HG02870 (cell line): ENCODE data around the gene GJD2.

Experiments used
- ATAC-seq: cut with Tn5 transposase; IDR thresholded peaks from one replicate; pipeline ENCODE4 v1.9.1; 2021; ENCODE audit warnings: mild to moderate bottlenecking, moderate library complexity; ENCODE audit not compliant: unreplicated experiment

Gene GJD2

DNA sequence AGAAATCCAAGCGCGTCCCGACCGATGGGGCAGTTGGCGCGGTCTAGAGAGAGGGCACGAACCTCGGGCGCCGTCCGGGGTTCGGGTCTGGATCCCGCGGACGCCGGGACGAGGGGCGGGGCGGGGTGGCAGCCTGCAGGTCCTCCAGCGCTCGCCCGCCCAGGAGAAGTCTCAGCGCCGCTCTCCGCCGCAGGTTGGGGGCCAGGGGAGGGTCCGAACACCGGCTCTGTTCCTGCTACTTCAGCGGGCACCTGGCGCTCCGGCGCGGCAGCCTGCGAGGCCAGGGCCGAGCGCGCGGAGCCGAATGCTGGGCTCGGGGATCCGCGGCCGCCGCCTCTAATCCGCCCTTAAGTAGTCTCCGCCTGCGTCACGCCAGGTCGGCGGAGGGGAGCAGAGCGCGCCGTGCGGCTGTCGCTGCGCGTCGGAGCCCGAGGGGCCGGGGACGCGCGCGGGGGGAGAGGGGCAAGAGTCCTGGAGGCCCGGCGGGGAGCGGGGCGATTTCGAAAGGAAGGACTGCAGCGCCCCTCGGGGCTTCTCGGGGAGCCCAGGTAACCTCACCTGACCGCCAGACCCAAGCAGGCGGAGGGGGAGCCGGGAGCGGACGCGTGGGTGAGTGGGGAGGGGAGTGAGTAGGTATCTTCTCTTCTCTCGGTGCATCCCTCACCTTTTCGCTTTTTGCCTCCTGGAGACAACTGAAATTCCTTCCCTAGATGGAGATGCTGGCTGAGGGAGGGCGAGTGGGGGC lies at the start of gene GJD2:
GJD2 (minus strand) TSS at position 325 of the 745 bp plus-strand sequence. CDS start 510 bp downstream, outside the sequence.
- no peak for ATAC-seq

- no peak for ATAC-seq
Observed at GRCh38 chr15:34804113-34804512, 49.3 kb upstream of the GJD2 start.

DNA sequence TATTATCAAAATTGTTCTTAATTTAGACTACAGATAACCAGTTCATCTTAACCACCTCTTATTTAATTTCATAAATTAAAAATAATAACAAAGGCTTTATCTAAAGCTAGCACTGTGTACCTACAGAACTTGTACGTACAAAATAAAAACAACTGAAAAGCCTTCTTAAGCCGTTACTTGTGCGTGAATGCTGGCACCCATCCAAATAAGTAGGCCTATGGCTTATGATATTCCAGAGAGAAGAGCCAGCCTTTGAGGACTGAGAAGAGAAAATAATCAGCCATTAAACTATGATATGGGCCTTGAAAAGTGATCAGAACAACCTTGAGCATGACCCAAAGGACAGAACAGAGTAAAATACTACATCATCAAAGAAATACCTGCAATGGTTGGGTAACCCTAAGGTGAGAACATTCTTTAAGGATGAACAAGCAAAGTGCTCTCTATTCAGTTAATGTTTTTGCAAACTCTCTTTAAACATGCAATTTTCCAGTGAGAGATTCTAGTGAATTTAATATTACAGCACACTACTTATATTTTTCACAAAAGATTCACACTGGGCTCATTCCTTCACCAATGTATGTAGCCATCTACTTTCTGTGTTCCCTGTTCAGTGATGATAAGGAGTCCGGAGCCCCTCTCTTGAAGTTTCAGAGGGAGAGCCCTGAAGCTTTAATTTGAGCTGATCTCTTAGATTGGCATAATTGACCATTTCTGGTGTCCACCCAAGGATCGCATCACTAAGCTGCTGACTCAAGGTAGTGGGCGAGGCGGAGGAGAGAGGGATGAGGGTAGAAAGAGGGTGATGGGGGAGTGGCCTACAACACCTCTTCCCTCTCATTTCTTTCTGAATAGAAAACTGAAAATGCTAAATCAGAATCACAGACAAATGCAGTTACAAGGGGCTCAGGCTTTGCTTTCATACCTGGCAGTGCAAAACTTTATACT lies 48.3 kb upstream of the GJD2 start:
- ATAC-seq, result no peak

- ATAC-seq, result no peak
Observed at GRCh38 chr15:34802371-34802770, 47.6 kb upstream of the GJD2 start.

DNA sequence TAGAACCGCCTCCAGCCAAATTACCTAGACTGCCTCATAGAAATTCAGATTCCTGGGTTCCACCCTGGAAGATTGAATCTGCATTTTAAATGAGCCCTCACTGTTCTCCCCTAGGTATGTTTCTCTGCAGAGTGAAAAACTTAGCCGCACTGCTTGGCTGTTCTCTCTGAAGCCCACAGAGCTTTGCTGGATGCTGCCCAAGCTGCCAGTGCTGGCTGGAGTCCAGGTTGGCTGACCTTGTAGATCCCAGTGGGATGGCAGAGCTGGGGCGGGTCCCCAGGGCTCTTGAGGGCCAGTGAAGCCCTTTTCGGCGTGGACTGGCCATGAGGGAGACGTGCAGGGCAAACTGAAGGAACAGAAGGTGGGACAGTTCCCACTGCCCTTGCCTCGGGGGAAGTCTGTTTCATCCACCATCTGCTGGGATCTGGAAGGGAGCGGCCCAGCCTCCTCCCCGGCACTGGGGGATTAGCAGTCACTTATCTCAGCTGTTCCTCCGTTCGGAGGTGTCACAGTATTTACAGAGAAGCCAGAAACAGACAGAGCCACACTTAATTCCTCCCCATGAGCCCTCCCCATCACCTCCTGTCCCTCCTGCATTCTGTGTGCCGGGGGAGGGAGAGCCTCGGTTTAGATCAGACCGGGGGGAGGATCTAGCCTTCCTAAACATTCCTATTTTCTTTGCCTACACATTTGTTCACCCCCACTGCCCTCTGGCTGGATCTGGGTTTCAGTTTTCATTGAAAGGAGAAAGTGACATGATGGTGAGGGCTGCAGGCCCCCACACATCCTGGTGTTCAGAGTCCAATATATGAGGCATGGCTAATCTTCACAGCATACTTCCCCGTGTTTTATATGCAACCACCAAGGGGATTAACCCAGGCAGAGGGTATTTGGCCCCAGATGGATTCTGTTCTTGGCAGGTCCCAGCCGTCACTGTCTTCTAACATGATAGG lies 44.6 kb upstream of the GJD2 start:
- no peak for ATAC-seq

DNA sequence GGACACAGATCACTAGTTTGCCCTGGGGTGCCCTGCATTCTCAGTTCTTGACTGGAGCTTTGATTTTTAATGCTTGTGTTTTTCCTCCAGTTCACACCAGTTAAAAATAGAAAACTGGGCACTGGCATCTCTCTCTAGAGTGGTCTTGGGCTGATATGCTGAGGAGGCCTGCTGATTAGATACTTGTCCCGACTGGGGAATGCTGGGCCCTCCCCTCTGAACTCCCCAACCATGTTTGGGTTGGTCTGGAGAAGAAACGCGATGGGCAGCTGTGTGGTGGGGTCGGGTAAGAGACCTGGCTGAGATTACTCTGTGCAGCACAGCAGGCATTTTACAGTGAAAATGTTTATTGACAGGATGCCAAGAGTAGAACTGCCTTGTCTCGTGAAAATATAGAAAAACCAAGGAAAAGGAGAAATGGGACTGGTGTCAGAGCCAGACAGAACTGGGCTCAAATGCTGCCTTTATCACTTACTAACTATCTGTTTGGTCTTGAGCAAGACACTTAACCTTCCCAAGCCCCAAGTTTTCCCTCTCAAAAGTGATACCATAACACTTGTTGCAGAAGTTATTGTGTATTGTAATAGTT lies 42.1 kb upstream of the GJD2 start:
- no peak for ATAC-seq

DNA sequence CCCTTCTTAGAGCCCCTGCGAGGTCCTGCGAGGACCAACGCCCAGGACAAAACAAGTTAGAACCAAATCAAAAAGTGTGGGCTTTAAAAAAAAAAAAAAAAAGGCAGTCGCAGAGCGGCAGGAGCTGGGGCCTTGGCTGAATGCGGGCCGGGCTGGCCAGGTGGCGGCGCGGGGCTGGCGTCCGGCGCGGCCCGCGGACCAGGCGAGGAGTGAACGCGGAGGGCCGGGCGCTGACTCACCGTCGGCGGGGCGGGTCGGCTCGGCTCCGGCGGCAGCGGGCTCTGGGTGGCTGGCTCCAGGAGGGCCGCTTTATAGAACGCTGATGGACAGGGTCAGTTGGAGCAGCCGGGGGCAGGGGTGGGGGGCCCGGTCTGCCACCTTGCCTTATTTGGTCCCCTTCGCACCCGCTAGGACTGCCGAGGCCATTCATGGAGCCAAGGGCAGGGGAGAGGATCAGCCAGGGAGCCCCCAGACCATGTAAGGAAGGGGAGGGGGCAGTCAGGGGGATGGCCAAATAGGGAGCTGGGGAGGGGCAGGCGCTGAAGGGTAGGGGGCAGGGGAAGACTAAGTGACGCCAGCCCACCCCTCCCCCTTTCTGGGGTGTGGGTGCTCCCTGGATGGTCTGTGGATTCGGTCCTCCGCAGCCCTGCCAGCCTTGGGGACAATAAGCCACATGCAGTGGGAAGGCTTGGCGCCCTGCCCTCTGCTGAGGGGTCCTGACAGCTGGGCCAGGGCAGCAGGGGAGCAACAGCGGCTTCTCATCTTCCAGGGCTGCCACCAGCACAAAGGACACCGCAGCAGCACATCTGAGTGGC lies 40.7 kb upstream of the GJD2 start, which contains the start of gene ACTC1:
ACTC1 (minus strand) TSS at position 283 of the 815 bp plus-strand sequence. CDS start 741 bp downstream, outside the sequence.
- ATAC-seq, result no peak

DNA sequence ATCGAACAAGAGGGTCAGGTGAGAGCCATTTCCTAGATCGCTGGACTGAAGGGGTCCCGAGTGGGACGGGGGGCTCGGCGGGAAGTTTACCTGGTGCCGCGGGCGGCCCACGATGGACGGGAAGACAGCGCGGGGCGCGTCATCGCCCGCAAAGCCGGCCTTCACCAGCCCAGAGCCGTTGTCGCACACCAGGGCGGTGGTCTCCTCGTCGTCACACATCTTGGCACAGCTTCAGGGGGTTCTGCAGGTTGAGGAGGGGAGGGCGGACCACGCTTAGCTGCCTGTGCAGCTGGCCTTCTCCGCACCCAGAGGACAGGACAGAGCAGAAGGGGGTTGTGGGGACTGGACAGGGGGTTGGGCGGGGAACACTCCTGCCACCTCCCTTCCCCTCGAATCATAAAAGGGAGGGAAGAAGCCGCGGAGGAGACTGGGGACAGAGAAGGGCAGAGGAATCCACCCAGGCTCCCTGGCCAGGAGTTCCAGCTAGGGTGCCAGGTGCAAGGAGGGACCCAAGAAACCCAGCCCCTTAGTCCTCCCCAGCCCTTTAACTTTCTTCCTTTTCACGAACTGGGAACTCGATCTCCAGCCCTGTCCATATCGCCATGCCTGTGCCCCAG lies 39.9 kb upstream of the GJD2 start:
- ATAC-seq, result no peak

DNA sequence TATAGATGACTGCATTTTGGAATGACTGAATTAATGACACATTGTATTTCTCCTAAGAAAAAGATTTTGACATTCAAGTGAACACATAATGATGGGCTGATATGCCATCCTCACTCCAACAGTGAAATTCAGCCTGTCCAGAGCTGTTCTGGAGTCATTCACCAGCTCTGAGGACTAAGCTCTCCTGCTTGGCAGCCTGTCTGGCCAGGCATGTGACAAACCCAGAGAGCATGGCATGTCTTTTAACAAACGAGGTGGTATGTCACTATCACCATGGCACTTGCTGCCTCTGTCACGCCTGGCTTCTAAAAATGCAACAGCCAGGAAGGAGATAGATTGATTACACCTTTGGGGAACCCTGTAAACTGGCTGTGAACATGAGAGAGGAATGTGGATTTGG lies 39.1 kb upstream of the GJD2 start:
- ATAC-seq, result no peak

- no peak for ATAC-seq
Observed at GRCh38 chr15:34793071-34793470, 38.3 kb upstream of the GJD2 start.

GRCh38 chr15:34791701-34792100 lies 36.9 kb upstream of the GJD2 start:
- no peak for ATAC-seq

- no peak for ATAC-seq
Observed at GRCh38 chr15:34790121-34790520, 35.3 kb upstream of the GJD2 start.

DNA sequence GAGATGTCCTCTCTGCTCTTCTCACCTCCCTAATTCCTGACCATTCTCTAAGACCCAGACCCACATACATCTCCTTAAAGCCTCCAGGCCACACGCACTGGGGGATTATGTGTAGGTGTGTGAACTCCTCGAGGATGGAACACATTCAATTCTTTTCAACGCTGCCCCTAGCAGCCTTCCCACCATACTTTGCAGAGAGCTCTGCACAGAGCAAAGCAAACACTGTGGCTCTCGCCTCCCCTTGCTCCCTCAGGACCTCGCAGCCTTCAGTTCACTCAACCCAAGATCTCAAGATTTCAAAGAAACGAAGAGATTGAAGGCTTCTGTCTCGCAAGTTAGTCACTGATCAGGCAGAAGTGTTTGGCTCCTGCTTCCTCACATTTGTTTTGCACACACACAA lies 34.5 kb upstream of the GJD2 start:
- ATAC-seq, result no peak

DNA sequence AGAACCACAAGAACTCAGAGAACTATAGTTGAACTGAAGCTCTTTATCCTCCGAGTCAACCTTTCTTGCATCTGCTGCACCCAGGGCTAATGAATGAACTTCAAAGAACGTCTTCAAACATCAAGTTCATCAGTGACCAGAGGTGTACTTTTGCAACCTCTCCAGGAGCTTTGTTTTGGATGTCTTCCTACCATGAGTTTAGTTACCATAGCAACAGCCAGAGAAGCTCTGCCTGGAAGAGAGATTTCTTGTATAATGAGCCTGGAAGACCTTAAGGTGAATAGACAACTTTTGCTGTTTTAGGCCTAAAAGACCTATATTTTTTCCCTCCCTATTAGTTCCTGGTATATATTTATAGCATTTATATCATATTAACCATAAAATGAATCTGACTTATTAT lies 31.4 kb upstream of the GJD2 start:
- ATAC-seq, result no peak

GRCh38 chr15:34783991-34784390 lies 29.2 kb upstream of the GJD2 start:
- no peak for ATAC-seq

GRCh38 chr15:34783431-34783830 lies 28.6 kb upstream of the GJD2 start:
- no peak for ATAC-seq

- no peak for ATAC-seq
Observed at GRCh38 chr15:34782901-34783300, 28.1 kb upstream of the GJD2 start.

DNA sequence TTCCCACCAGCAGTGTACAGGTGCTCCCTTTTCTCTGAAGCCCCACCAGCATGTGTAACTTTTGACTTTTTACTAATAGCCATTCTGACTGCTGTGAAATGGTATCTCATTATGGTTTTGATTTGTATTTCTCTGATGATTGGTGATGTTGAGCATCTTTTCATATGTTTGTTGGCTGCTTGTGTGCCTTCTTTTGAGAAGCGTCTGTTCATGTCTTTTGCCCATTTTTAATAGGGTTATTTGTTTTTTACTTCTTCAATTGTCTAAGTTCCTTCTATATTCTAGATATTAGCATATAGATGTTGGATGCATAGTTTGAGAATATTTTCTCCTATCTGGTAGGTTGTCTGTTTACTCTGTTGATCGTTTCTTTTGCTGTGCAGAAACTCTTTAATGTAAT lies 25.9 kb upstream of the GJD2 start:
- ATAC-seq, result no peak

- ATAC-seq, result no peak
Observed at GRCh38 chr15:34776606-34777105, 21.9 kb upstream of the GJD2 start.
